Measurements from ENCODE around the gene MEI1. TPM values are rescaled to one million over a fixed set of nuclear protein-coding genes. Genes with fewer than 3 reads are reported as not detected.

MEI1 gene
- total RNA-seq, 2 donors from 2014 or later, result 0.71 to 15.5 TPM

GRCh38 chr22:41782751-41783150 is 83.4 kb downstream of the MEI1 start:
- no peak overlapping the region for H3K27ac ChIP-seq
- no peak for DNase-seq (ENCODE audit: low spot score)
- H3K27me3 ChIP-seq, result no peaks in the 10 kb centered on the region
- no peaks in the 10 kb centered on the region for H3K36me3 ChIP-seq
- H3K9me3 ChIP-seq, result no peaks in the 10 kb centered on the region
- H3K4me1 ChIP-seq, result no peaks in the 10 kb centered on the region
- no peak overlapping the region for H3K4me3 ChIP-seq
- TF ChIP-seq CTCF (IDR thresholded peaks at IDR 0.05), result no peak

GRCh38 chr22:41787331-41787730 is 88.0 kb downstream of the MEI1 start:
- no peak for TF ChIP-seq CTCF (IDR thresholded peaks at IDR 0.05)
- no peak for DNase-seq (ENCODE audit: low spot score)
- Histone ChIP-seq H3K27me3 (no peaks in the 10 kb centered on the region), H3K27ac (no peak overlapping the region), H3K9me3 (no peaks in the 10 kb centered on the region), H3K36me3 (no peaks in the 10 kb centered on the region), H3K4me3 (no peak overlapping the region), H3K4me1 (no peaks in the 10 kb centered on the region)

GRCh38 chr22:41793871-41794270 is 94.6 kb downstream of the MEI1 start:
- no peak for TF ChIP-seq CTCF (IDR thresholded peaks at IDR 0.05)
- Histone ChIP-seq H3K27me3 (no peaks in the 10 kb centered on the region), H3K27ac (no peak overlapping the region), H3K4me1 (no peaks in the 10 kb centered on the region), H3K4me3 (no peak overlapping the region), H3K36me3 (no peaks in the 10 kb centered on the region), H3K9me3 (no peaks in the 10 kb centered on the region)
- no peak for DNase-seq (ENCODE audit: low spot score)

GRCh38 chr22:41798736-41799135 is 99.4 kb downstream of the MEI1 start:
- no peak overlapping the region for H3K4me3 ChIP-seq
- no peak for TF ChIP-seq CTCF (IDR thresholded peaks at IDR 0.05)
- no peak overlapping the region for H3K27ac ChIP-seq
- no peaks in the 10 kb centered on the region for H3K36me3 ChIP-seq
- H3K9me3 ChIP-seq, result no peaks in the 10 kb centered on the region
- H3K27me3 ChIP-seq, result no peaks in the 10 kb centered on the region
- DNase-seq (ENCODE audit: low spot score), result no peak
- peaks cover 0 to 24% of the 10 kb centered on the region in 2 donors for H3K4me1 ChIP-seq

- no peak for TF ChIP-seq CTCF (IDR thresholded peaks at IDR 0.05)
- H3K27me3 ChIP-seq, result no peaks in the 10 kb centered on the region
- peak overlapping the region; percentile 72 to 92 for H3K4me3 ChIP-seq
- H3K36me3 ChIP-seq, result no peaks in the 10 kb centered on the region
- H3K9me3 ChIP-seq, result no peaks in the 10 kb centered on the region
- H3K27ac ChIP-seq, result peak overlapping the region; percentile 90
- peaks cover 0 to 24% of the 10 kb centered on the region in 2 donors for H3K4me1 ChIP-seq
- peak; percentile 61 for DNase-seq (ENCODE audit: low spot score)
These were observed 100.4 kb downstream of the MEI1 start for GRCh38 chr22:41799486-41800347.
